HUDEP-2 (cell line): ENCODE results near the gene TMEFF2.

Experiments used
- DNase-seq, 76 experiments: peaks; one replicate each; lab custom pipeline; 2025; ENCODE audit not compliant: unreplicated experiment in 76 of 76; lab: John Stamatoyannopoulos, UW

TMEFF2 gene

DNA sequence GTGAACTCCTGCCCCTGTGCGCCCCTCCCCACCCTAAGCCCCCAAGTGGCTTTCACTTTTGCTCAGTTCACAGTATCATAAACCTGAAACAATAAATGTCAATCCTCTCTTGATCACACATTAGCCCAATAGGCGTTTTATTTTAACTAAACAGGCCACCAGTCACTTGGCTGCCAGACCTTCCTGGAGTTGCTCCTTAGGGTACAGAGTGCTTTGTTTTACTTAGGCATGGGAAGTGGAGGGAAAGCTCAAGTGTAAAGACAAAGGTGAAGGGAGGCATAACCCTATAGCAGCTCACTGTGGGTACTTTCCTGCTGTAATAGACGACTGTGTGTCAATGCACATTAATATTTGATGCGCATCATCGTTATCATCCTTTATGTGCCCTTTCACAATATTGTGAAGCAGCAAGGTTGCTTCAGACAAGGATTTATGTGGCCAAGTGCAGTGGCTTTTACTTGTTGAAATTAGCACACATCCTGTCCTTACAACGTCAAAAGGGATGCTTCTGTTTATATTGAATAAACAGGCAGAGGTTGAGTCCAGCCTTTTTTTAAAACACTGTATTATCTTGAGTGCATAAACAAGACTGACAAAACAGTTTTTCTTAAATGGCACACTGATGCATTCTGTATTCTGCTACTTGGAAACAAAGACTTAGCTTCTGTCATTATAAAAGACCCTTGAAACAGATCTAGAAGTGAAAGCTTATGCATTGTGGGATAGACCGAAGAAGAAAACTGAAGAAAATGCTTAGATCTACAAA is 168.5 kb downstream of the TMEFF2 start:
- DNase-seq = no peak

DNA sequence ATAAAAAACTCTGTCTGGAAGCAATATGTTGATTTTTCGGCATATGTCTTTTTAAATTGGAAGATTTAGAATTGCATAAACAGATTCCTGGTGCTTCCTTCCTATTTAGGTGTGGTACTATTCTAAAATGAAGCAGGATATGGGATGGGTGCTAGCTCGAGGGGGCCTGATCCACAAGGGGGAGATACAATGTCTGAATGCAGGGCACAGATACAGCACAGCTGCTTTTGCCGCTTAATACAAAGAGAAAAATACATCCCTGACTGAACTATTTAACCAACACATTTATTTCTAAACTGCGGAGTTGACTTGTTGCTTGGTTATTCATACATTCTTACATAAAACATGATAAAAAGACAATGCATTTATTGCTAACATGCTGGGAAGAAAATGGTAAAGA is 169.1 kb downstream of the TMEFF2 start:
- DNase-seq = no peak

DNA sequence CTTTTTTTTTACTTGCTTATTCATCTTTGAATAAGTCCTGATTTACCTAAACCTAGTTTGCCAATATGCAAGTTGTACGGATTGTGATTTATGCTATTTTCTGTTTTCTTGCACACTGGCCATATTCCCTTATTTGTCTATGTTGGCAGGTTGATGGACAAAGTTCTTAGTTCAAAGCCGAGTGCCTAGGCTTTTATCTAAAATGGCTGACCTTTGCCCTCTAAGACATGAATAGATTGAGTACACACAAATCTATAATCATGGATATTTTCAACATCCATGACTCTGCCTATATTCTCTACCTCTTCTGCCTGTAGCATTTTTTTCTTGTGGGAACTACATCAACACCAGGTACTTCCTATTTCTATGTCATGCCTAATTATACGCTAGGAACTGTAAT is 171.7 kb downstream of the TMEFF2 start:
- no peak for DNase-seq

DNA sequence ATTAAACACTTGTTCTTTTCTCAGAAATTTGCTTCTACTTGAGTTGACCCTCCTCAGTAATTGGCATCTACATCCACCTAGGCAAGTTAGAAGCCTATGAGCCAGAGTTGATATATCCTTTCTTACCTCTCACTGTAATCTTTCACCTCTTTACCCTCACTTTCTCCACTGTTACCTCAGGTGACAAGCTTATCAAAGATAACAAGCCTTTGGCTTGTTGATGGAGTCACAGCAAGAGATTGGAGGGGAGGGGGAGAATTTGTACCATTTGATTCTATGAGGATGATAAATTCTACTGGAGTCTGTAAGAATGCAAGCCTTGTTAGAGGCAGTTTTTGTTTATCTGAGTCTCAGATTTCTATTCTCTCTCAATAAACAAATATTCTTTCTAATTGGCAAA is 176.9 kb downstream of the TMEFF2 start:
- no peak for DNase-seq

DNA sequence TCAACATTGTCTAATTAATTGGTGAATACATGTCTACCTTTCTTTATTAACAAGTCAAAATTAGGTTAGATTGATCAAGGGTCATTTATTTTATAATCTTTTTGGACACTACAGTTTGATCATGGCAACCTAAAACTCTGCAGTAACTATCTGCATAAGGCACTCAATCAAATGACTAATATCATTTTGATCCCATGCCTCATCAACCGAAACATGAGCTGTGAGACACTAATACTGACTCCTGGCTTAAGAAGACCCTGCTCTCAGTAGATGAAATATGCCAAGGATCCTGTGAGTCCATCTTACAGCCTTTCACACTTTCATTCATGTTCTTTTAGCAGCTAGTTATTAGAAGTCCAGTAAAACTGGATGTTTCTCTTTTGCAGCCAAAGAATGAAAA is 178.5 kb downstream of the TMEFF2 start:
- no peak for DNase-seq

DNA sequence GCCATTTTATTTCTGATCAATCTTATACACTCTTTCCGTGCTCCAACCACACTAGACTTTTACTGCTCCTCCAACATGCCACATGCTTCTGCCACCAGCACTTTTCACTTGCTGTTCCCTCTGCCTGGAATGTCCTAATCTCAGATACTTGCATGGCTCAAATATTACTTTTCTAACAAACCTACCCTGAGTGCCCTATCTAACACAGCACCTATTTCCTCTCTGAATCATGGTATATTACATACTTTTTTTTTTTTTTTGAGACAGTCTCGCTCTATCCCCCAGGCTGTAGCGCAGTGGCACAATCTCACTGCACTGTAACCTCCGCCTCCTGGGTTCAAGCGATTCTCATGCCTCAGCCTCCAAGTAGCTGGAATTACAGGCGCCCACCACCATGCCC is 181.5 kb downstream of the TMEFF2 start:
- no peak for DNase-seq

DNA sequence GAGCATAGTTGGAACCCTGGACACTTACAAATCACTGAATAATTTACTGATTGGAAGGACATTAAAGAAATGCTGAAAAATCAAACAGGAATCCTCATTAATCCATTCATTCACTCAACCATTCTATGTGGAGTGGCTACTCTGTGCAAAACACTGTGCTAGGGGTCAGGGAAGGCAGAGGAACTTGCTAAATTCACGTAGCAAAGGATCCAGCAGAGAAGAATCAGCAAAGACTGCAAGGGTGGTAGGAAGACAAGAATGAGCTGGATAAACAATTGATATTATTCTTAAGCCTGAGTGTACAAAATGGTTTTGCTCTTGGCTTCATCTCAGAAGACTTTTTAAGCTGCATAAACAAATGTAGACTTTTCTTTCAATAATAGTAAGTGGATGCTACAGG is 183.5 kb downstream of the TMEFF2 start:
- DNase-seq = no peak

DNA sequence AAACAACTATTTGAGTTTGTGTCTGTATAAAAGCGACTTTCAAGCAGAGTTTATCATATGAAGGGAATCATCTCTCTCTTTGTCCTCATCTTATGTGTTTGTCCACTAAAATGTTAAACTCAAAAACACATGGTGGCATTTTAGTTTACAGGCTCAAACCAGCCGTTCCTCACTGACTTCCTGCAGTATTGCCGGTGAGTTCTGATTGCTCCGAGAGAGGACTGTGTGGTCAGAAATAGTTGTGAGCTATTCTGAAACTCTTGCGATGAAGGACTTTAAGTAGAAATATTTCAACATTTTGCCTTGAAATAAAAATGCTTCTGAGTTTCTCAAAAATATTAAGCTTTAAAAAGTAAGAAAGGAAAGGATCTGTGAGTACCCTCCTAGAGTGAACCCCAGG is 184.7 kb downstream of the TMEFF2 start:
- DNase-seq = no peak

DNA sequence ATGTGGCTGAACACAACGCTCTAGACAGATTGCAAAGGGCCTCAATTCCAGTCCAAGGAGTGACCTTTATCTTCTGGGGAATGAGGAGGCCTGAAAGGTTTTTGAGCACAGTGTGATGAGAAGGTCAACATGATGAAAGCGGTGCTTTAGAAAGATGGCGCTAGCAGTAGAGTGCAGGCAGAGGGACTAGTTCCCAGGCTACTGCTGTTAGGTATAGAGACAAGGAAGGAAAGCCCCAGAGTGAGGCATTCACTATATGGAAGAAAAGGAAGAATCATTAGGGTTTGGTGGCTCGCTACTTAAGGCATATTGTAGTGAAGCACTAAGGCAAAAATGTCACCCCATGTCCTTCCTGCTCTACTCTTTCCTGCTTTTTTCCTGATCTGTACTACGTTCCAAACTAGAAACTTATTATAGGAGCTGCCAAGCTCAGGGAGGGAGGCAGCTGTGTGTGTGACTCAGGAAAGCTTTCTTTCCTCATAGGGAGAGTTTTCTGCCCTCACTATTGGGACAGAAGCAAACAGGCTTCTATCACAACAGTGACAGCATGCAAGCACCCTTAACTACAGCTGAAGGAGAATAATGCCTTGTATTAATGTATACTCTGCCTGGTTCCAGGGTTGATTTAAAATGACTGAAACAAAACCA is 187.0 kb downstream of the TMEFF2 start:
- no peak for DNase-seq

DNA sequence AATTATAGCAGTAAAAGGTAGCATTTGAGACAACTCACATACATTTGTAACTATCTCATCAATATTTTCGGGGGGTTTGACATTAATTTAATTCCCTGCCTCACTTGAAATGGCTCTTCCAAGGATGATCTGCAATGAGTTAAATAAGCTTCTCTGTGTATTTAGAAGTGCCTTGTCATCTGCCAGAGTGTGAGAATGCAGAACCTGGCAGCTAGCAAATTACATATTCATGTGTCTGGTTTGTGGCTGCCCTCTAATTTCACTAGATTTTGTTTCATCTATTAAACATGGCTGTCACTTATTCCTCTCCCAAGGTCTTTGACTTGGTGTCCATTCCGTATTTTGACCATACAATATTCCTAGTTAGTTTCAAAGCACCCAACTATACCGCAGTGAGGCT is 189.5 kb downstream of the TMEFF2 start:
- no peak for DNase-seq

DNA sequence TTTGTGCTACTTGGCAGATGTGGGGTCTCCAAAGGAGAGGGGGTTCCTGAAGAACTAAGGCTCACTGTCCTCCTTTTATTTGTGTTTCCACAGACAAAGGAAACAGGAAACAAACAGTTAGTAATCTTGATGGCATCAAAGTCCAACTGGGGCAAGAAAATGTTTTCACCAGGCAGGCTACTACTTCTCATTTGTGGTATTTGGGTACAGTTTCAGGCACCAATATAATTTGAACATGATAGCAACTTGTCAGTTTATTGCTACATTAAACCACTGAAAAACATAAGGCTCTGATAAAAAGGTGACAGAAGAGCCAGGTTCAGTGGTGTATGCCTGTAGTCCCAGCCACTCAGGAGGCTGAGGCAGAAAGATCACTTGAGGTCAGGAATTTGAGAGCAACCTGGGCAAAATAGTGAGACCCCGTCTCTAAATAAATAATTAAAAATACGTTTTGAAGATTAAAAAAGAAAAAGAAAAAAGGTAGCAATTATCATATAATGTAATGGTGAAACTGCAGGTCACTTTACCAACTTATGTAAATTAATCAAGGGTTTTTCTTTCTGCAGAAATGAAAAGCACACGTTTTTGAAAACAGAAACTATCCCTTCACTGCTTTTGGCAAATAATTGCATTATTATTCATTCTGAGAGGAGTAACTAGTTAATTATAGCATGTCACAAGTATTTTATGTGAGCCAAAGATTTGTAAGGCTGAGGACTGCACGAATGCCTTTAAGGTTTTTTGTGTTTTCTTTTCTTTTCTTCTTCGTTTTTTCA is 190.4 kb downstream of the TMEFF2 start:
- DNase-seq = no peak

DNA sequence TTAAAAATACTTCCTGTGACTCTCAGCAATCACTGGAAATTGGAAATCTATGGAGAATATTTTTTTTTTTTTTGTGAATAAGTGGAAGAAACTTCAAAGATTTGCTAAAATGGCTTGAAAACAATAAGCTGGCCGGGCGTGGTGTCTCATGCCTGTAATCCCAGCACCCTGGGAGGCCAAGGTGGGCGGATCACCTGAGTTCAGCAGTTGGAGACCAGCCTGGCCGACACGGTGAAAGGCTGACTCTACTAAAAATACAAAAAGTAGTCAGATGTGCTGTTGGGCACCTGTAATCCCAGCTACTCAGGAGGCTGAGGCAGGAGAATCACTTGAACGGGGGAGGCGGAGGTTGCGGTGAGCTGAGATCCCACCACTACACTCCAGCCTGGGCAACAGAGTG is 192.3 kb downstream of the TMEFF2 start:
- DNase-seq = no peak

DNA sequence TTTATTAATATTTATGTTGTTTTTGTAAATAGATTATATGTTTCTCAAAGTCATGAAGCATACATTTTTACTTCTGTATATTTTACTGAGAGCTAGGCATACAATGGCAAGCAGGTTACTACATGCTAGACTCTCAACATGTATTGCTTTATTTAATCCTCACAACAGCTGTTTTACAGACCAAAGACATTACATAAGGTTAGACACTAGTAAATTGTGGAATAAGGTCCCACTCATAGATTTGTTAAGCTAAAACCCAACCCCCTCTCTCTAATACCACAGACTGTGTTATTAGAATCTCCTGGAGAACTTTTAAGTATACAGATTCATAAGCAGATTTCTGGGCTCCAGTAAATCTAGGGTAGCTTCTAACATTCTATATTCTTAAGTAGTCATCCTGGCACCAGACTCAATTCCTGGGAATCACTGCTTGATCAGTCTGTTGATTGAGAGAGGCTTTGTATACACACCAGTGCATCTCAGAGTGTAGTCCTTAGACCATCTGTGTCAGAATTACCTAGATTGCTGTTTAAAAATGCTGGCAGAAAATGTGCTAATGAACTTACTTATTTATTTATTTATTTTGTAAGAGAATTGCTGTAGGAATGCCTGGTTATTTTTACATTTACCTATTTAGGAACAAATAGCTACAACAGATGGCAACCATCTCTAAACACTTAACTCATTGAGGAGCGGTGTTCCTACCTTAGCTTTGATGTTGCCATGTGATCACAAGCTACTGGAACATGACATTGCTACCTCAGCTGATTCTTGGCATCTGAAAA is 194.3 kb downstream of the TMEFF2 start:
- DNase-seq = no peak

DNA sequence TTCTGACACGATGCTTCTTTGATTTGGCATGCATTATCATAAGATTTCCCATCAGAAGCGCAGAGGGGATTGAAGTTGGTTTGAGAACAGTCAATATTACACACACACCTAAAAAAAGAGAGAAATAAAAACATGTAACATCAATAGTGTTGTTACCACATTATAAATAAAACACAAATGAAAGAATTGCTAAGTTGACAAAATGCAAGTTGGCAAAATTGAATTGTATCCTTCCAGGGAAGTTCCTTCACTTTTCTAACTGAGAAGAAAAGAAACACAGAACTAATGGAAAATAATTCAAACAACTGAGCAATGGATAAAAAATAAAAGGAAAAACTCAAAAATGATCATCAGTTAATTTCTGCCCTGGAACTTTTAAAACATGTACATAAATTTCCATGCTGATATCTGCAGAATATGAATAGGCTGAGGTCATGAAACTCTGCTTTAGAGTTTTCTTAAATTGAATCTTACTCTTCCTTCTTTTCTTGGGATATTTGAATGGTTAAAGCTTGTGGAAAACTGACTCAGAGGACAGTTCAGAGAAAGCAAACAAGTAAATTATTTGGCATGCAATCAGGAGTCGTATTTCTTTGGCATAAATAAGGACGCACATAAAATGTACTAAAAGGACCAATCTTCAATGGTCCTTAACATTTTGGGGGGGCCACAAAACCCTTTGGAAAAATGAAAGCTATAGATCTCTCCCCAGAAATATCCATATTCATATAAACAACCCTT is 195.5 kb downstream of the TMEFF2 start:
- DNase-seq = no peak

DNA sequence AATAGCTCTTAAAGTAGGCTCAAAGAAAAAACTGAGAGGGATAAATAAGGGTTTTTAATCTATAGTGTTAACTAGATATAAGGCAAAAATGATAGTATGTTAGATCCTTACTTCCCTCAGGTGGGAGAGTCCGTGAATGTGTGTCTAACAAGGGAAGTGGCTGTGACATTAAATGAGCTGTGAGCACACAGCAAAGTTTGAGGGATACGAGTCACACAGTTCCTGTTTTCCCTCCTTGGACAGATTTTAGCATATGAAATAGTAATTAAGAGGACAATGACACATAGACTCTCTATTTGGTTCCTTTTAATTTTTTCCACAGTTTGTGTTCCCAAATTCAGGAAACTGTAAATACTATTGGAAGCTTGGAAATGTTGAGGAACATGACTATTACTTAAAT is 199.4 kb downstream of the TMEFF2 start:
- DNase-seq = no peak

DNA sequence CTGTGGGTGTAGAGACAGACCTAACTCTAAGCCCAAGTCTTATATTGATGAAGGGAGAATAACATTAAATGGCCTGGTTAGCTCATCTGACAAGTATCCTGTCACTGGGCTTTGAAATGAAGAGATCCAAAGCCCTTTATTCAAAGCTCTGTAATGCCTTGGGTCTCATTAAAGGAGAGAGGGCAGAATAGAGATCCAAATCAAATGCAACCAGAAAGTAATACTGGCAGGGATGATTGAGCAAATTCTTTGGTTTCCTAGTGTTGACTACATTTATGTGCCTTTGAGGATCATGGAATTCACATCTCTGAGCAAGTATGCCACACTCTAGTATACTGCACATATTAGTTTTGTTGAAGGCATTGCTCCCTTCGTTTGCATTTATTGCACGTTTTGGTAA is 200.0 kb downstream of the TMEFF2 start:
- DNase-seq = no peak

DNA sequence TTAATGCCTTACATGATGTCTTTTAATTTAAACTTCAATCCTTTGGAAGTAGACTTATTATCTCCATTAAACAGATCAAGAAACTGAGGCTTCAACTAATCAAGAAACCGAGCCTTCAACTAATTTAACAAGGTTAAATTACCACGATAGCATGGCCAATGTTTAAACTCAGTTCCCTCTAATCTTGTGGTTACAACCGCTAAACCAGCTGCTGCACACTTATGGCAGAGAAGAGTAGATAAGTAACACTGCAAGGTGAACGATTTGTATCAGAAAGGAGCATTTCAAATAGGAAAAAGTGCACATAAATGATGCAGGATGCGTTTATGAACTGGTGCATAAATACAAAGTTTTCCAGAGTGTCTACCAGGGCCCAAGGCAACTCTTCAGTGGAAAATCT is 203.3 kb downstream of the TMEFF2 start:
- DNase-seq = no peak

DNA sequence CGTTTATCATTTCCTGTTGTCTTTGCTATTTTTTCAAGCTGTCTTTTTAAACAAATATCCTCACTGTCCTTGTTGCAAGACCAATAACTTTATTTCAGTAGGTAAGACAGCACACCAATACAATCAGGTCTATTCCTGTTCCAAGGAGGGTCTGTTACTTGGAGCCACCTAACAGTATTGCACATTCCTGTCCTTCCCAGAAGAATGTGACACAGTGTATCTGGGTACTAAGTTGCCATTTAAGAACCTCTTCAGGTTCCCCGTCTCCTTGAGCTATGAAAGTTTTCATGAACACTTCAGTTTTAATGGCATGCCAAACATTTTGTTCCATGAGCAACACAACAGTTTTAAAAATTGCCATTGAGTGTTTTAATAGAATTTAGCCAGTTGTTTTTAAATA is 209.0 kb downstream of the TMEFF2 start:
- DNase-seq = no peak

DNA sequence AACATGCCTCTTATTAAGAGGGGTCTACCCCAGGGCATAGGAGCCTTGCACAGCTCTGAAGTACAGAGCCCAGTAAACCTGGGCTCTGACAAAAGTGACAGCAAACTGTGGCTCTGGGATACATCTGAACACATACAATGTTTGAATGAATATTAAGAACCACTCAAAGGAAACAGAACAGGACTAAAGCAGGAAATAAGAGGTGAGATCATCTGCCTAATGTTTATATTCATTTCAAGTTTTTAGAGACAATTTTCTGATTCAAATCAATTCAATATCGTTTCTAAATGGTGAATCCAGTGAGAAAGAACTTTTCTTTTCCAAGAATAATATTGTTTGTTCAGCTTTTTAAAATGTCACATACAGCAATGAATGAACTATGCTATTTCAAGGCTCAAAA is 211.1 kb downstream of the TMEFF2 start:
- DNase-seq = no peak

DNA sequence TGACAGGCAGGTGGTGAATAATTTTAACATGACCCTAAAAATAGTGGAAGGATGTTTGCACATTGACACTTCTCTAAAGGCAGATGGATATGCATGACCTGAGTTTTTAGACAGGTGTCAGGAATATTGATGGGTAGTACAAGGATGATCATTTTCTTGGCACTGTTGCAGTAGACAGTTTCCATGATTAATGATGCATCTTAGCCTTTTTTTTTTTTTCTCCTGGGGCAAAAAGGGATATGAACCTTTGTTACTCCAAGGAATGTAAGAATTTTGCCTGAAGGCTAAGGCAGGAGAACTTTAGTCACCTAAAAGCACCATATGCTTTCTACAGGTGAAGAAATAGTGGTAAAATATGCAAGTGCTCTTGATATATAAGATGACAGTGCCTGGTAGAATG is 211.5 kb downstream of the TMEFF2 start:
- no peak for DNase-seq
